Astrocyte (in vitro differentiated cells and primary cell): ENCODE results near the gene LSM12. TPM values are rescaled to one million over a fixed set of nuclear protein-coding genes. Genes with fewer than 3 reads are reported as not detected.

ENCODE experiments used
- DNase-seq: peaks from one replicate; pipeline ENCODE4 v3.0.0-alpha.2; 2010; ENCODE audit warnings: low read depth
- FAIRE-seq: peaks from 2 replicates; lab custom pipeline; 2011; peaks lifted over from hg19 to GRCh38; lab: Jason Lieb, UNC
- H2AFZ ChIP-seq: 2 replicates; pipeline ENCODE4 v1.6.0; 2012; ENCODE audit warnings: low read depth, low read length, inconsistent platforms
- H3K27ac ChIP-seq: 2 replicates; pipeline ENCODE4 v1.5.1; 2011; ENCODE audit warnings: low read depth, low read length, inconsistent platforms
- H3K27me3 ChIP-seq: 2 replicates; pipeline ENCODE4 v1.6.0; 2011; ENCODE audit warnings: low read length, inconsistent platforms; ENCODE audit not compliant: insufficient read depth
- H3K36me3 ChIP-seq: 2 replicates; pipeline ENCODE4 v1.5.1; 2011; ENCODE audit warnings: low read length, inconsistent platforms; ENCODE audit not compliant: insufficient read depth
- H3K4me1 ChIP-seq: 2 replicates; pipeline ENCODE4 v1.5.1; 2011; ENCODE audit warnings: low read length, inconsistent platforms; ENCODE audit not compliant: insufficient read depth
- H3K4me2 ChIP-seq: 2 replicates; pipeline ENCODE4 v1.6.0; 2012; ENCODE audit warnings: low read length, inconsistent platforms
- H3K4me3 ChIP-seq: 2 replicates; pipeline ENCODE4 v1.5.1; 2011; ENCODE audit warnings: low read depth, mild to moderate bottlenecking, low read length, inconsistent platforms; ENCODE audit not compliant: insufficient read depth
- H3K79me2 ChIP-seq: 2 replicates; pipeline ENCODE4 v1.6.0; 2012; ENCODE audit warnings: mild to moderate bottlenecking, low read length, inconsistent platforms; ENCODE audit not compliant: insufficient read depth
- H3K9ac ChIP-seq: 2 replicates; pipeline ENCODE4 v1.6.0; 2012; ENCODE audit warnings: mild to moderate bottlenecking, low read length, inconsistent platforms
- H3K9me3 ChIP-seq: 2 replicates; pipeline ENCODE4 v1.5.1; 2012; ENCODE audit warnings: low read depth, mild to moderate bottlenecking, low read length, inconsistent platforms; ENCODE audit not compliant: insufficient read depth
- H4K20me1 ChIP-seq: 2 replicates; pipeline ENCODE4 v1.6.0; 2012; ENCODE audit warnings: low read length, inconsistent platforms; ENCODE audit not compliant: insufficient read depth
- H3K27ac Mint-ChIP-seq: one replicate; pipeline ENCODE4 v1.8.0; 2021; ENCODE audit warnings: mild to moderate bottlenecking, mixed read lengths; ENCODE audit not compliant: unreplicated experiment
- H3K27me3 Mint-ChIP-seq: one replicate; pipeline ENCODE4 v1.8.0; 2021; ENCODE audit warnings: low read depth, mixed read lengths; ENCODE audit not compliant: unreplicated experiment
- H3K36me3 Mint-ChIP-seq: one replicate; pipeline ENCODE4 v1.8.0; 2021; ENCODE audit warnings: low read depth, mixed read lengths; ENCODE audit not compliant: unreplicated experiment
- H3K4me1 Mint-ChIP-seq: one replicate; pipeline ENCODE4 v1.8.0; 2021; ENCODE audit warnings: low read depth, mixed read lengths; ENCODE audit not compliant: unreplicated experiment
- H3K4me3 Mint-ChIP-seq: one replicate; pipeline ENCODE4 v1.8.0; 2021; ENCODE audit warnings: mild to moderate bottlenecking, moderate library complexity, mixed read lengths; ENCODE audit not compliant: unreplicated experiment
- H3K9me3 Mint-ChIP-seq: one replicate; pipeline ENCODE4 v1.8.0; 2021; ENCODE audit warnings: mild to moderate bottlenecking, mixed read lengths; ENCODE audit not compliant: unreplicated experiment
- CTCF ChIP-seq: IDR thresholded peaks from 2 replicates; pipeline ENCODE4 v1.5.1; 2011; ENCODE audit warnings: low read depth, mild to moderate bottlenecking, inconsistent platforms, low read length, moderate library complexity; ENCODE audit not compliant: insufficient read depth
- EZH2 ChIP-seq: IDR thresholded peaks from 2 replicates; pipeline ENCODE4 v1.6.1; 2012; ENCODE audit warnings: mild to moderate bottlenecking, low read length, inconsistent platforms; ENCODE audit not compliant: insufficient read depth
- total RNA-seq: library from RNA; stranded (reverse); gene quantifications from 2 replicates; pipeline ENCODE4 v1.2.1, GENCODE V29; 2021

Gene LSM12
- total RNA-seq, 1 donor from 2014 or later: 90.5 TPM

- H3K9ac ChIP-seq: no peak overlapping the region
- H2AFZ ChIP-seq: peak overlapping the region; percentile 71
- H4K20me1 ChIP-seq: peaks cover 13% of the 10 kb centered on the region
- no peak overlapping the region for H3K4me3 Mint-ChIP-seq
- H3K4me3 ChIP-seq: no peak overlapping the region
- H3K36me3 ChIP-seq: no peaks in the 10 kb centered on the region
- no peak overlapping the region for H3K27ac Mint-ChIP-seq
- no peak for FAIRE-seq
- TF ChIP-seq CTCF (no peak), EZH2 (peak; percentile 86)
- H3K27me3 ChIP-seq: peaks cover 19% of the 10 kb centered on the region
- DNase-seq: no peak
- H3K36me3 Mint-ChIP-seq: peaks cover 3% of the 10 kb centered on the region
- no peaks in the 10 kb centered on the region for H3K9me3 ChIP-seq
- H3K27ac ChIP-seq: no peak overlapping the region
- peaks cover 15% of the 10 kb centered on the region for H3K27me3 Mint-ChIP-seq
- H3K79me2 ChIP-seq: no peaks in the 10 kb centered on the region
- peaks cover 4% of the 10 kb centered on the region for H3K9me3 Mint-ChIP-seq
- peaks cover 34% of the 10 kb centered on the region for H3K4me1 ChIP-seq
- peak overlapping the region; percentile 96 for H3K4me2 ChIP-seq
- peaks cover 7% of the 10 kb centered on the region for H3K4me1 Mint-ChIP-seq
Observed at GRCh38 chr17:44004761-44005526, 61.5 kb downstream of the LSM12 start.

GRCh38 chr17:44004077-44004760 is 62.3 kb downstream of the LSM12 start, which contains the start of gene NAGS:
NAGS (plus strand) TSS chr17:44004622; CDS start chr17:44004664, 42 bp downstream.
- H3K27me3 Mint-ChIP-seq: peaks cover 15% of the 10 kb centered on the region
- peak within 1 kb of the TSS; percentile 96 for H3K4me2 ChIP-seq

More at GRCh38 chr17:44004077-44004760, 62.3 kb downstream of the LSM12 start, which contains the start of gene NAGS:
- Histone ChIP-seq H3K9me3 (no peaks in the 10 kb centered on the region), H3K79me2 (no peaks in the 10 kb centered on the region), H3K27ac (no peak within 1 kb of the TSS), H3K27me3 (peaks cover 19% of the 10 kb centered on the region), H4K20me1 (peaks cover 10% of the 10 kb centered on the region), H3K4me1 (peaks cover 34% of the 10 kb centered on the region), H2AFZ (peak within 1 kb of the TSS; percentile 71), H3K36me3 (no peaks in the 10 kb centered on the region), H3K4me3 (no peak within 1 kb of the TSS), H3K9ac (no peak within 1 kb of the TSS)
- no peak within 1 kb of the TSS for H3K27ac Mint-ChIP-seq
- H3K4me3 Mint-ChIP-seq: peak within 1 kb of the TSS; percentile 68
- H3K4me1 Mint-ChIP-seq: peaks cover 7% of the 10 kb centered on the region
- H3K36me3 Mint-ChIP-seq: peaks cover 2% of the 10 kb centered on the region
- peaks cover 4% of the 10 kb centered on the region for H3K9me3 Mint-ChIP-seq
- TF ChIP-seq EZH2: no peak
- TF ChIP-seq CTCF: no peak
- DNase-seq (no peak), FAIRE-seq (no peak)
